22Rv1 (cell line): ENCODE measurements around the gene SVBP.

Source experiments
- CTCF ChIP-seq: fragments of 450-650 bp; IDR thresholded peaks from 2 replicates; pipeline ENCODE4 v1.5.1; 2017; ENCODE audit warnings: mild to moderate bottlenecking
- ZFX ChIP-seq: fragments of 450-650 bp; IDR thresholded peaks from 2 replicates; pipeline ENCODE4 v1.6.1; 2017; ENCODE audit warnings: antibody characterized with exemption, borderline replicate concordance

DNA sequence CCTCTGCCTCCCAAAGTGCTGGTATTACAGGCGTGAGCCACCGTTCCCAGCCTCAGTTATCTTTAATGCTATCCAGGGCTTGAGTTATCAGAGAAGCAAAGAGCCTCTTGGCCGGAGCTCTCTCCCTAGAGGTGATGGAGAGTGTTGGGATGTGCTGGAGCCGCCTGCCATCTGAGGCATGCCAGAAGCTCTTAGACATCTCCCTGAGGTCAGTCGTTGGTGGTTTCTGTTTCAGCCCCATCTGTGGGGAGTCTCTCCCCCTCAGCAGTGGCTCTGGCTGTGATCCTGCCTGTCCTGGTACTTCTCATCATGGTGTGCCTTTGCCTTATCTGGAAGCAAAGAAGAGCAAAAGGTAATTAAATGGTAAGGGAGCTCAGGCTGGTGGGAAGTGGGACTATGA lies 17.6 kb upstream of the SVBP start:
- TF ChIP-seq CTCF (no peak), ZFX (no peak)
